Measurements from ENCODE around the gene CCSER1.
A peak's percentile ranks its signal among the peaks of the same experiment; 100 is the strongest.

CCSER1 gene

GRCh38 chr4:90120815-90121214 is 6.4 kb upstream of the CCSER1 start:
- no peaks in the 10 kb centered on the region for H3K79me2 ChIP-seq (ENCODE audit: control insufficient read depth, insufficient read depth, low read length, poor library complexity)
- H3K36me3 ChIP-seq (ENCODE audit: control insufficient read depth in 1 of 2, insufficient read depth in 2 of 2, low read length in 2 of 2) = no peaks in the 10 kb centered on the region
- H3K4me2 ChIP-seq (ENCODE audit: low read length) = no peak overlapping the region
- H4K8ac ChIP-seq (ENCODE audit: low read depth, low read length) = no peak overlapping the region
- no peak overlapping the region for H3K14ac ChIP-seq (ENCODE audit: low read length)
- H3K23ac ChIP-seq (ENCODE audit: low read length) = no peak overlapping the region
- no peak overlapping the region for H2BK5ac ChIP-seq (ENCODE audit: low read depth, low read length, poor library complexity)
- no peak overlapping the region for H3K18ac ChIP-seq (ENCODE audit: low read length)
- H4K91ac ChIP-seq (ENCODE audit: low read depth, low read length) = no peak overlapping the region
- H3K79me1 ChIP-seq (ENCODE audit: low read length) = no peaks in the 10 kb centered on the region
- WGBS (ENCODE audit: extremely low coverage, insufficient coverage, insufficient read length) = no CpG with 5 or more reads among the region's 1 CpG
- H3K4ac ChIP-seq (ENCODE audit: low read depth, low read length) = no peak overlapping the region
- H2AK5ac ChIP-seq (ENCODE audit: low read length) = no peak overlapping the region
- H2AFZ ChIP-seq (ENCODE audit: insufficient read depth, low read length, poor library complexity) = no peak overlapping the region
- DNase-seq = no peak
- no peak overlapping the region for H3K9ac ChIP-seq (ENCODE audit: low read length)
- H2BK12ac ChIP-seq (ENCODE audit: low read length) = no peak overlapping the region
- H3K4me3 ChIP-seq (ENCODE audit: low read depth, low read length) = no peak overlapping the region
- H3K4me1 ChIP-seq (ENCODE audit: control insufficient read depth in 1 of 2, insufficient read depth in 2 of 2, low read length in 2 of 2) = no peaks in the 10 kb centered on the region
- H2BK120ac ChIP-seq (ENCODE audit: insufficient read depth, low read length, poor library complexity) = no peak overlapping the region
- H3K9me3 ChIP-seq (ENCODE audit: insufficient read depth, low read depth, low read length) = no peaks in the 10 kb centered on the region
- no peaks in the 10 kb centered on the region for H3K27me3 ChIP-seq (ENCODE audit: insufficient read depth, low read length)
- no peak overlapping the region for H4K12ac ChIP-seq (ENCODE audit: low read depth, low read length)
- no peak overlapping the region for H3K27ac ChIP-seq (ENCODE audit: low read depth, low read length)

GRCh38 chr4:90121676-90122354 is 5.4 kb upstream of the CCSER1 start:
- H3K27ac ChIP-seq (ENCODE audit: low read depth, low read length) = no peak overlapping the region
- H3K27me3 ChIP-seq (ENCODE audit: insufficient read depth, low read length) = no peaks in the 10 kb centered on the region
- H3K4me2 ChIP-seq (ENCODE audit: low read length) = no peak overlapping the region
- H3K79me2 ChIP-seq (ENCODE audit: control insufficient read depth, insufficient read depth, low read length, poor library complexity) = no peaks in the 10 kb centered on the region
- no peaks in the 10 kb centered on the region for H3K9me3 ChIP-seq (ENCODE audit: insufficient read depth, low read depth, low read length)
- no peak overlapping the region for H4K91ac ChIP-seq (ENCODE audit: low read depth, low read length)
- no peak overlapping the region for H2AFZ ChIP-seq (ENCODE audit: insufficient read depth, low read length, poor library complexity)
- no peak overlapping the region for H4K8ac ChIP-seq (ENCODE audit: low read depth, low read length)
- H4K12ac ChIP-seq (ENCODE audit: low read depth, low read length) = no peak overlapping the region
- no peak overlapping the region for H2BK12ac ChIP-seq (ENCODE audit: low read length)
- H3K23ac ChIP-seq (ENCODE audit: low read length) = no peak overlapping the region
- H3K4me1 ChIP-seq (ENCODE audit: control insufficient read depth in 1 of 2, insufficient read depth in 2 of 2, low read length in 2 of 2) = no peaks in the 10 kb centered on the region
- no peak overlapping the region for H3K14ac ChIP-seq (ENCODE audit: low read length)
- DNase-seq = no peak
- no peak overlapping the region for H2AK5ac ChIP-seq (ENCODE audit: low read length)
- no peak overlapping the region for H3K4ac ChIP-seq (ENCODE audit: low read depth, low read length)
- H3K4me3 ChIP-seq (ENCODE audit: low read depth, low read length) = no peak overlapping the region
- no CpG with 5 or more reads among the region's 3 CpGs for WGBS (ENCODE audit: extremely low coverage, insufficient coverage, insufficient read length)
- H3K18ac ChIP-seq (ENCODE audit: low read length) = no peak overlapping the region
- H3K79me1 ChIP-seq (ENCODE audit: low read length) = no peaks in the 10 kb centered on the region
- H2BK120ac ChIP-seq (ENCODE audit: insufficient read depth, low read length, poor library complexity) = no peak overlapping the region
- H2BK5ac ChIP-seq (ENCODE audit: low read depth, low read length, poor library complexity) = no peak overlapping the region
- H3K9ac ChIP-seq (ENCODE audit: low read length) = no peak overlapping the region
- H3K36me3 ChIP-seq (ENCODE audit: control insufficient read depth in 1 of 2, insufficient read depth in 2 of 2, low read length in 2 of 2) = no peaks in the 10 kb centered on the region

GRCh38 chr4:90122355-90122748 is 4.8 kb upstream of the CCSER1 start:
- Histone ChIP-seq H3K9ac (ENCODE audit: low read length) (no peak overlapping the region), H3K4me1 (ENCODE audit: control insufficient read depth in 1 of 2, insufficient read depth in 2 of 2, low read length in 2 of 2) (peaks cover 0 to 2% of the 10 kb centered on the region in 2 experiments), H3K18ac (ENCODE audit: low read length) (no peak overlapping the region), H3K23ac (ENCODE audit: low read length) (no peak overlapping the region), H2AFZ (ENCODE audit: insufficient read depth, low read length, poor library complexity) (no peak overlapping the region), H2BK120ac (ENCODE audit: insufficient read depth, low read length, poor library complexity) (no peak overlapping the region), H3K79me2 (ENCODE audit: control insufficient read depth, insufficient read depth, low read length, poor library complexity) (peaks cover under 1% of the 10 kb centered on the region), H3K9me3 (ENCODE audit: insufficient read depth, low read depth, low read length) (no peaks in the 10 kb centered on the region), H3K27me3 (ENCODE audit: insufficient read depth, low read length) (no peaks in the 10 kb centered on the region), H3K79me1 (ENCODE audit: low read length) (peaks cover 1% of the 10 kb centered on the region), H3K27ac (ENCODE audit: low read depth, low read length) (no peak overlapping the region), H4K12ac (ENCODE audit: low read depth, low read length) (no peak overlapping the region), H2BK12ac (ENCODE audit: low read length) (no peak overlapping the region), H4K8ac (ENCODE audit: low read depth, low read length) (no peak overlapping the region), H2AK5ac (ENCODE audit: low read length) (no peak overlapping the region), H3K4me2 (ENCODE audit: low read length) (no peak overlapping the region), H4K91ac (ENCODE audit: low read depth, low read length) (no peak overlapping the region), H2BK5ac (ENCODE audit: low read depth, low read length, poor library complexity) (no peak overlapping the region), H3K36me3 (ENCODE audit: control insufficient read depth in 1 of 2, insufficient read depth in 2 of 2, low read length in 2 of 2) (no peaks in the 10 kb centered on the region), H3K4ac (ENCODE audit: low read depth, low read length) (no peak overlapping the region), H3K4me3 (ENCODE audit: low read depth, low read length) (no peak overlapping the region), H3K14ac (ENCODE audit: low read length) (no peak overlapping the region)
- no CpG with 5 or more reads among the region's 7 CpGs for WGBS (ENCODE audit: extremely low coverage, insufficient coverage, insufficient read length)
- DNase-seq = peak; percentile 77 to 86

- H3K27me3 ChIP-seq (ENCODE audit: insufficient read depth, low read length) = no peaks in the 10 kb centered on the region
- no peak overlapping the region for H2BK12ac ChIP-seq (ENCODE audit: low read length)
- no peaks in the 10 kb centered on the region for H3K36me3 ChIP-seq (ENCODE audit: control insufficient read depth in 1 of 2, insufficient read depth in 2 of 2, low read length in 2 of 2)
- no peak overlapping the region for H4K12ac ChIP-seq (ENCODE audit: low read depth, low read length)
- no peak overlapping the region for H2BK5ac ChIP-seq (ENCODE audit: low read depth, low read length, poor library complexity)
- no peak overlapping the region for H4K8ac ChIP-seq (ENCODE audit: low read depth, low read length)
- peaks cover 0 to 2% of the 10 kb centered on the region in 2 experiments for H3K4me1 ChIP-seq (ENCODE audit: control insufficient read depth in 1 of 2, insufficient read depth in 2 of 2, low read length in 2 of 2)
- H3K9me3 ChIP-seq (ENCODE audit: insufficient read depth, low read depth, low read length) = no peaks in the 10 kb centered on the region
- H3K18ac ChIP-seq (ENCODE audit: low read length) = no peak overlapping the region
- H3K23ac ChIP-seq (ENCODE audit: low read length) = no peak overlapping the region
- no peak overlapping the region for H3K4me2 ChIP-seq (ENCODE audit: low read length)
- H3K79me2 ChIP-seq (ENCODE audit: control insufficient read depth, insufficient read depth, low read length, poor library complexity) = peaks cover 8% of the 10 kb centered on the region
- no peak for DNase-seq
- peaks cover 10% of the 10 kb centered on the region for H3K79me1 ChIP-seq (ENCODE audit: low read length)
- H2AFZ ChIP-seq (ENCODE audit: insufficient read depth, low read length, poor library complexity) = no peak overlapping the region
- H3K27ac ChIP-seq (ENCODE audit: low read depth, low read length) = no peak overlapping the region
- H3K4ac ChIP-seq (ENCODE audit: low read depth, low read length) = no peak overlapping the region
- no peak overlapping the region for H2AK5ac ChIP-seq (ENCODE audit: low read length)
- no peak overlapping the region for H2BK120ac ChIP-seq (ENCODE audit: insufficient read depth, low read length, poor library complexity)
- H3K9ac ChIP-seq (ENCODE audit: low read length) = no peak overlapping the region
- no peak overlapping the region for H4K91ac ChIP-seq (ENCODE audit: low read depth, low read length)
- H3K4me3 ChIP-seq (ENCODE audit: low read depth, low read length) = no peak overlapping the region
- no peak overlapping the region for H3K14ac ChIP-seq (ENCODE audit: low read length)
Measured at GRCh38 chr4:90124276-90124675, 2.9 kb upstream of the CCSER1 start.

All from trophoblast cell (in vitro differentiated cells and primary cell).